Fibroblast of lung (primary cell): ENCODE results near the gene RBPJL. TPM values are rescaled to one million over a fixed set of nuclear protein-coding genes. Genes with fewer than 3 reads are reported as not detected.

Experiments used
- DNase-seq, 2 donors: peaks; one replicate each; pipeline versions ENCODE4 v3.0.0 to v3.0.0-alpha.2; 2010; ENCODE audit warnings: low read depth in 2 of 2
- H2AFZ ChIP-seq: 2 replicates; pipeline ENCODE4 v1.5.1; 2012; ENCODE audit warnings: low read length, control low read depth, inconsistent platforms
- H3K27ac ChIP-seq: 2 replicates; pipeline ENCODE4 v1.5.1; 2011; ENCODE audit warnings: low read length, control low read depth; ENCODE audit not compliant: insufficient read depth
- H3K27me3 ChIP-seq: 2 replicates; pipeline ENCODE4 v1.5.1; 2011; ENCODE audit warnings: mild to moderate bottlenecking, low read length; ENCODE audit not compliant: control insufficient read depth, insufficient read depth
- H3K36me3 ChIP-seq: 2 replicates; pipeline ENCODE4 v1.5.1; 2011; ENCODE audit warnings: low read length; ENCODE audit not compliant: control insufficient read depth, insufficient read depth
- H3K4me1 ChIP-seq: 2 replicates; pipeline ENCODE4 v1.5.1; 2011; ENCODE audit warnings: low read length; ENCODE audit not compliant: control insufficient read depth, insufficient read depth; ENCODE audit errors: extremely low read depth
- H3K4me2 ChIP-seq: 2 replicates; pipeline ENCODE4 v1.5.1; 2011; ENCODE audit warnings: low read length, control low read depth; ENCODE audit not compliant: insufficient read depth; ENCODE audit errors: extremely low read depth
- H3K4me3 ChIP-seq, 4 experiments: fragments of 200-600 bp in 1 of 4; sonication (generic) in 1 of 4; replicated peaks in 1 of 4; 2 replicates each; pipeline ENCODE4 v1.5.1; 2011 to 2016; ENCODE audit warnings: low read length in 4 of 4, low read depth in 3 of 4, mild to moderate bottlenecking in 3 of 4, control low read depth in 2 of 4, inconsistent platforms in 1 of 4, mixed read lengths in 1 of 4; ENCODE audit not compliant: insufficient read depth in 1 of 4; ENCODE audit errors: control extremely low read depth in 1 of 4
- H3K79me2 ChIP-seq: 2 replicates; pipeline ENCODE4 v1.5.1; 2012; ENCODE audit warnings: mild to moderate bottlenecking, low read length, inconsistent platforms; ENCODE audit not compliant: control insufficient read depth, insufficient read depth
- H3K9ac ChIP-seq: 2 replicates; pipeline ENCODE4 v1.5.1; 2011; ENCODE audit warnings: mild to moderate bottlenecking, low read length, control low read depth; ENCODE audit not compliant: insufficient read depth
- H3K9me3 ChIP-seq: 2 replicates; pipeline ENCODE4 v1.5.1; 2012; ENCODE audit warnings: low read depth, low read length; ENCODE audit not compliant: control insufficient read depth, insufficient read depth
- H4K20me1 ChIP-seq: 2 replicates; pipeline ENCODE4 v1.5.1; 2011; ENCODE audit warnings: low read length; ENCODE audit not compliant: control insufficient read depth, insufficient read depth; ENCODE audit errors: extremely low read depth
- EZH2 ChIP-seq: IDR thresholded peaks from 2 replicates; pipeline ENCODE4 v1.5.1; 2012; ENCODE audit warnings: low read length, control low read depth, mild to moderate bottlenecking; ENCODE audit errors: missing control alignments
- polyA minus RNA-seq: library from RNA; depleted of rRNA, polyadenylated mRNA; stranded (reverse); fragments of >200 nt; gene quantifications from 2 replicates; pipeline ENCODE4 v1.2.3, GENCODE V29; 2011; ENCODE audit warnings: low replicate concordance
- polyA plus RNA-seq, 2 donors: library from polyadenylated mRNA; depleted of rRNA in 1 of 2; stranded (reverse) in 1 of 2; unstranded in 1 of 2; fragments of >200 nt; gene quantifications; 2 replicates each; pipeline ENCODE4 v1.2.1, GENCODE V29; 2011 to 2012; ENCODE audit warnings: missing spikeins in 1 of 2
- total RNA-seq: library from RNA; depleted of rRNA; stranded (reverse); fragments of >200 nt; gene quantifications from 2 replicates; pipeline ENCODE4 v1.2.1, GENCODE V29; 2014
- TF ChIP-seq, protein P1 (sequence below), 2 donors: IDR thresholded peaks in 1 of 2; conservative IDR thresholded peaks in 1 of 2; 1 replicate in 1 of 2; 2 replicates in 1 of 2; pipeline ENCODE4 v1.5.1; 2011 to 2012; ENCODE audit warnings: low read length in 2 of 2, control low read depth in 1 of 2, inconsistent platforms in 1 of 2, low read depth in 1 of 2, mild to moderate bottlenecking in 1 of 2

RBPJL gene, protein sequence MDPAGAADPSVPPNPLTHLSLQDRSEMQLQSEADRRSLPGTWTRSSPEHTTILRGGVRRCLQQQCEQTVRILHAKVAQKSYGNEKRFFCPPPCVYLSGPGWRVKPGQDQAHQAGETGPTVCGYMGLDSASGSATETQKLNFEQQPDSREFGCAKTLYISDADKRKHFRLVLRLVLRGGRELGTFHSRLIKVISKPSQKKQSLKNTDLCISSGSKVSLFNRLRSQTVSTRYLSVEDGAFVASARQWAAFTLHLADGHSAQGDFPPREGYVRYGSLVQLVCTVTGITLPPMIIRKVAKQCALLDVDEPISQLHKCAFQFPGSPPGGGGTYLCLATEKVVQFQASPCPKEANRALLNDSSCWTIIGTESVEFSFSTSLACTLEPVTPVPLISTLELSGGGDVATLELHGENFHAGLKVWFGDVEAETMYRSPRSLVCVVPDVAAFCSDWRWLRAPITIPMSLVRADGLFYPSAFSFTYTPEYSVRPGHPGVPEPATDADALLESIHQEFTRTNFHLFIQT
- total RNA-seq (not detected in 2 replicates), polyA plus RNA-seq (not detected in 2 replicates), polyA minus RNA-seq (not detected in 2 replicates)
- not detected in 2 replicates for polyA plus RNA-seq (2012)

DNA sequence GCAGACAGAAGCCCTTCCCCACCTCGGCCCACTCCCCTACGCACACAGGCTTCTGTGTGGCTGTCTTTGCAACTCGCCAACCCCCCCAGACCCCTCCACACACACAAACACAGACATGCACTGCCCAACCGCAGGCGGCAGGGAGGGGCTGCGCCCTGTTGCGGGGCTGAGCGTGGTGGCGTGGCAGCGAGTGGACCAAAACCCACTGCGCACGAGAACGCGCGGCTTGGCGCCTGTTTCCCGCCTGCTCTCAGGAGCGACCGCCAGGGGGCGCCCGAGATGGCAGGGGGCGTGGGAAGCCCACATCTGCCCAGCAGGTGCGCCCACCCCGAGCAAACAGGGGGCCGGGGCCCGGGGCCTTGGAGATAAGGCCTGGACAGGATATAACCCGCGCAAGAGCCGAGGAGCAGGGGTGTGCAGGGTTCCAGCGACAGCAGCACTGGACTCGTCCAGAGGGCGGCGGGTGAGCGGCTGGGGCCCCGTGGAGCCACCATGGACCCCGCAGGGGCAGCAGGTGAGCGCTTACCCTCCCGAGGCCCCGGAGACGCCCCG, at the start of gene RBPJL:
RBPJL (plus strand) TSS at position 410 of the 552 bp plus-strand sequence; CDS start at position 493, 83 bp downstream.
- Histone ChIP-seq H3K4me2 (no peak within 1 kb of the TSS), H4K20me1 (no peaks in the 10 kb centered on the region), H3K36me3 (no peaks in the 10 kb centered on the region), H3K27ac (no peak within 1 kb of the TSS), H3K9ac (no peak within 1 kb of the TSS), H3K27me3 (peaks cover 9% of the 10 kb centered on the region), H2AFZ (no peak within 1 kb of the TSS), H3K4me3 (no peak within 1 kb of the TSS), H3K4me1 (no peaks in the 10 kb centered on the region), H3K9me3 (no peaks in the 10 kb centered on the region), H3K79me2 (no peaks in the 10 kb centered on the region)
- TF ChIP-seq, protein P1, sequence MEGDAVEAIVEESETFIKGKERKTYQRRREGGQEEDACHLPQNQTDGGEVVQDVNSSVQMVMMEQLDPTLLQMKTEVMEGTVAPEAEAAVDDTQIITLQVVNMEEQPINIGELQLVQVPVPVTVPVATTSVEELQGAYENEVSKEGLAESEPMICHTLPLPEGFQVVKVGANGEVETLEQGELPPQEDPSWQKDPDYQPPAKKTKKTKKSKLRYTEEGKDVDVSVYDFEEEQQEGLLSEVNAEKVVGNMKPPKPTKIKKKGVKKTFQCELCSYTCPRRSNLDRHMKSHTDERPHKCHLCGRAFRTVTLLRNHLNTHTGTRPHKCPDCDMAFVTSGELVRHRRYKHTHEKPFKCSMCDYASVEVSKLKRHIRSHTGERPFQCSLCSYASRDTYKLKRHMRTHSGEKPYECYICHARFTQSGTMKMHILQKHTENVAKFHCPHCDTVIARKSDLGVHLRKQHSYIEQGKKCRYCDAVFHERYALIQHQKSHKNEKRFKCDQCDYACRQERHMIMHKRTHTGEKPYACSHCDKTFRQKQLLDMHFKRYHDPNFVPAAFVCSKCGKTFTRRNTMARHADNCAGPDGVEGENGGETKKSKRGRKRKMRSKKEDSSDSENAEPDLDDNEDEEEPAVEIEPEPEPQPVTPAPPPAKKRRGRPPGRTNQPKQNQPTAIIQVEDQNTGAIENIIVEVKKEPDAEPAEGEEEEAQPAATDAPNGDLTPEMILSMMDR (conservative IDR thresholded peaks at IDR 0.05 in 1 of 2, IDR thresholded peaks at IDR 0.05 in 1 of 2; ENCODE audit: low read depth in 1 of 2, low read length in 2 of 2), result peak; percentile 63 to 69
- no peak for TF ChIP-seq EZH2
- no peak for DNase-seq

GRCh38 chr20:45257161-45257560, 49.5 kb upstream of the RBPJL start:
- Histone ChIP-seq H3K4me1 (no peaks in the 10 kb centered on the region), H3K9me3 (no peaks in the 10 kb centered on the region), H3K4me2 (no peak overlapping the region), H3K79me2 (no peaks in the 10 kb centered on the region), H3K36me3 (no peaks in the 10 kb centered on the region), H3K9ac (no peak overlapping the region), H2AFZ (no peak overlapping the region), H4K20me1 (no peaks in the 10 kb centered on the region), H3K27me3 (peaks cover 3% of the 10 kb centered on the region), H3K27ac (no peak overlapping the region), H3K4me3 (no peak overlapping the region)
- no peak for TF ChIP-seq EZH2
- TF ChIP-seq, protein P1 (conservative IDR thresholded peaks at IDR 0.05 in 1 of 2, IDR thresholded peaks at IDR 0.05 in 1 of 2; ENCODE audit: low read depth in 1 of 2, low read length in 2 of 2), result no peak
- DNase-seq, result no peak

DNA sequence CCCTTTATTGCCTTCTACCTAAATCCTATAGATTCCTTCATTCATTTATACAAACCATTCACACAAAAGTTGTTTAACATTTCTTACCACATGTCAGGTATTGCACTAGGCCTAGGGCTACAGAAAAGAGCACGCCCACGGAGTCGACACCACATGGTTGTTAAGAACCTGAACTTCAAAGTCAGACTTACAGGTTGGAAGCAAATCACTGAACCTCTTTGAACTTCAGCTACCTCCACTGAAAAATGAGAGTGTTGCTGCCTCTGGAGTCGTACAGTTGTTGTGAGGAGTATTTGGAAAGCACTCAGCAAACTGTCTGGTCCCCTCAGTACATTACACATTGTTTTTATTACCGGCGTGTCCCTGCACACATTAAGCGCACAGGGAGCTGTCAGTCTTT, 48.9 kb upstream of the RBPJL start:
- H3K9ac ChIP-seq, result no peak overlapping the region
- H3K4me1 ChIP-seq, result no peaks in the 10 kb centered on the region
- H3K79me2 ChIP-seq, result no peaks in the 10 kb centered on the region
- H3K27ac ChIP-seq, result no peak overlapping the region
- H2AFZ ChIP-seq, result no peak overlapping the region
- TF ChIP-seq EZH2, result no peak
- TF ChIP-seq, protein P1 (conservative IDR thresholded peaks at IDR 0.05 in 1 of 2, IDR thresholded peaks at IDR 0.05 in 1 of 2; ENCODE audit: low read depth in 1 of 2, low read length in 2 of 2), result no peak
- H3K36me3 ChIP-seq, result no peaks in the 10 kb centered on the region
- H3K4me2 ChIP-seq, result no peak overlapping the region
- no peak overlapping the region for H3K4me3 ChIP-seq
- H3K27me3 ChIP-seq, result peaks cover 2% of the 10 kb centered on the region
- H4K20me1 ChIP-seq, result no peaks in the 10 kb centered on the region
- no peaks in the 10 kb centered on the region for H3K9me3 ChIP-seq
- DNase-seq, result no peak
